ENCODE data around the gene MEGF11. TPM values are rescaled to one million over a fixed set of nuclear protein-coding genes. Genes with fewer than 3 reads are reported as not detected.

The MEGF11 gene
- total RNA-seq, 4 donors from 2014 or later = not detected

GRCh38 chr15:66102563-66103292 lies 150.8 kb downstream of the MEGF11 start:
- TF ChIP-seq POLR2A (IDR thresholded peaks at IDR 0.05) (no peak), CTCF (IDR thresholded peaks at IDR 0.05) (no peak)
- Histone ChIP-seq H3K27ac (no peak overlapping the region), H3K4me3 (no peak overlapping the region), H3K4me1 (no peaks in the 10 kb centered on the region), H3K9me3 (no peaks in the 10 kb centered on the region), H3K27me3 (no peaks in the 10 kb centered on the region), H3K36me3 (no peaks in the 10 kb centered on the region)
- no peak for DNase-seq

GRCh38 chr15:66101715-66102395 lies 151.7 kb downstream of the MEGF11 start:
- DNase-seq = no peak
- no peaks in the 10 kb centered on the region for H3K27me3 ChIP-seq
- no peak overlapping the region for H3K27ac ChIP-seq
- TF ChIP-seq CTCF (IDR thresholded peaks at IDR 0.05) (no peak), POLR2A (IDR thresholded peaks at IDR 0.05) (no peak)
- H3K36me3 ChIP-seq = no peaks in the 10 kb centered on the region
- H3K9me3 ChIP-seq = no peaks in the 10 kb centered on the region
- no peak overlapping the region for H3K4me3 ChIP-seq
- H3K4me1 ChIP-seq = no peaks in the 10 kb centered on the region

- H3K36me3 ChIP-seq = no peaks in the 10 kb centered on the region
- no peaks in the 10 kb centered on the region for H3K27me3 ChIP-seq
- no peaks in the 10 kb centered on the region for H3K4me1 ChIP-seq
- H3K27ac ChIP-seq = no peak overlapping the region
- no peak for TF ChIP-seq POLR2A (IDR thresholded peaks at IDR 0.05)
- no peak for DNase-seq
- no peak overlapping the region for H3K4me3 ChIP-seq
- H3K9me3 ChIP-seq = no peaks in the 10 kb centered on the region
Measured at GRCh38 chr15:66100761-66101160, 152.8 kb downstream of the MEGF11 start.

- TF ChIP-seq POLR2A (IDR thresholded peaks at IDR 0.05) = no peak
- TF ChIP-seq CTCF (IDR thresholded peaks at IDR 0.05) = no peak
- Histone ChIP-seq H3K27ac (no peak overlapping the region), H3K36me3 (no peaks in the 10 kb centered on the region), H3K27me3 (no peaks in the 10 kb centered on the region), H3K9me3 (no peaks in the 10 kb centered on the region), H3K4me1 (no peaks in the 10 kb centered on the region), H3K4me3 (no peak overlapping the region)
- DNase-seq = no peak
Measured at GRCh38 chr15:66099950-66100671, 153.4 kb downstream of the MEGF11 start.

GRCh38 chr15:66098022-66098363 lies 155.6 kb downstream of the MEGF11 start:
- H3K4me3 ChIP-seq = no peak overlapping the region
- no peak for DNase-seq
- no peaks in the 10 kb centered on the region for H3K9me3 ChIP-seq
- TF ChIP-seq CTCF (IDR thresholded peaks at IDR 0.05) = no peak
- TF ChIP-seq POLR2A (IDR thresholded peaks at IDR 0.05) = no peak
- H3K27ac ChIP-seq = no peak overlapping the region
- H3K4me1 ChIP-seq = no peaks in the 10 kb centered on the region
- H3K36me3 ChIP-seq = no peaks in the 10 kb centered on the region
- H3K27me3 ChIP-seq = no peaks in the 10 kb centered on the region

Data from Peyer's patch (tissue), 4 donors.